GM10248 (cell line): ENCODE results near the gene FAM3B.

Experiments used
- CTCF ChIA-PET: fragments of 300-600 bp; sonication (Branson Sonifier 250); formaldehyde crosslinking; extraction: SDS; loops from one replicate; lab custom pipeline; 2021; ENCODE audit warnings: antibody characterized with exemption; lab: Yijun Ruan, JAX
- POLR2A ChIA-PET: fragments of 350-650 bp; sonication (Branson Sonifier 250); formaldehyde crosslinking; extraction: SDS; loops from one replicate; lab custom pipeline; 2020; ENCODE audit warnings: antibody characterized with exemption; lab: Yijun Ruan, JAX
- DNase-seq: peaks from one replicate; pipeline ENCODE4 v3.0.0; 2012; ENCODE audit errors: extremely low spot score
- CTCF ChIP-seq: IDR thresholded peaks from 2 replicates; pipeline ENCODE4 v1.5.1; 2012; ENCODE audit warnings: mild to moderate bottlenecking, low read depth; ENCODE audit errors: extremely low read depth, missing control alignments, control extremely low read depth

The FAM3B gene

DNA sequence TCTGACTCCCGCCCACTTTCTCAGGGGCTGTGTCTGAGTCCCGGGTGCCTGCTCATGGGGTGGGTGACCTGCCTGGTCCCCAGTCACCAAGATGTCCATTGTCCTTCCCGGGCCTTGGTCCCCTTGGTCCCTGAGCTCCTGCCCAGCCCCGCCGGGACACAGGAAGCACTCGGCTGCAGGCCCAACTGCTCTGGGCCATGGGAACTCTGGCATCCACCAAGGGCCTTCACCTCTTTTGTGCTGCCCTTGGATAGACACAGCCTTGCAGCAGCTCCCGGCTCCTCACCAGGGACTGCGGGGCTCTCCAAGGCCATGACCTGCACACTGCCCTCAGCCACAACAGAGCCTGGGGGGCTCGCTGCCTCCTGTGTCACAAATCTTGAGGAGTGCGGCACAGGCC, 87.4 kb downstream of the FAM3B start:
- TF ChIP-seq CTCF, result no peak
- ChIA-PET POLR2A (no interaction called here), CTCF (no interaction called here)
- DNase-seq, result no peak

- POLR2A ChIA-PET, result no interaction called here
- CTCF ChIA-PET, result interaction anchor here (1.9 kb wide), 1 partner anchor 13 kb away, joined by 5 read pairs; no protein-coding TSS in a partner anchor
- no peak for TF ChIP-seq CTCF
- DNase-seq, result no peak
Observed at GRCh38 chr21:41405321-41405720, 88.7 kb downstream of the FAM3B start.

DNA sequence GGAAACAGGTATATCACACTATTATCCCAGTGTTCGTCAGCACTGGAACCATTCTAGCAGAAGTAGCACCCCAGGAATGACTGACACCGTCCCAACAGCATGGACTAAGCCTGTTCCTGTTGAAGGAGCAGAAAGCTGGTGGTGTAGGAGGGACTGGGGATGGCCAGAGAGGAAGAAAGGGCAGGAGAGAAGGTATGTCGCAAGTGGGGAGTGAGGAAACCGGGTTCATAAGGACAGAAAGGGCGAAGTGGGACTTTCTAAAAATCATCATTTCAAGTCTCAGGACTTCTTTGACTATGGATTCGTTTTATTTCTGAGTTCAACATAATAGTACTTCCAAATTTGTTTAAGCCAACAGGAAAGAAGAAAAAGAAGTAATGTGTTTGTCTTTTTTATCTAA, 89.7 kb downstream of the FAM3B start:
- no peak for DNase-seq
- no peak for TF ChIP-seq CTCF
- ChIA-PET CTCF (interaction anchor here (1.9 kb wide), 1 partner anchor 12 kb away, joined by 5 read pairs; no protein-coding TSS in a partner anchor), POLR2A (no interaction called here)
